Panc1 (cell line): Measurements from ENCODE around the gene PPT1. TPM values are rescaled to one million over a fixed set of nuclear protein-coding genes. Genes with fewer than 3 reads are reported as not detected.

Experiments used
- ATAC-seq: fragments of 200-7000 bp; cut with Tn5 transposase; 2 replicates; pipeline ENCODE4 v1.9.1; 2020; ENCODE audit warnings: mild to moderate bottlenecking, moderate library complexity
- BruUV-seq: library from RNA; stranded (reverse); fragments of 400-500 nt; replicated peaks from 2 replicates; lab custom pipeline; 2021; lab: Mats Ljungman, UMichigan
- CTCF ChIA-PET: fragments of 300-600 bp; sonication (Branson Sonifier 250); formaldehyde crosslinking; loops from one replicate; lab custom pipeline; 2022; ENCODE audit warnings: antibody characterized with exemption; lab: Charles Lee
- POLR2A ChIA-PET: fragments of 300-600 bp; sonication (Branson Sonifier 250); formaldehyde crosslinking; loops from one replicate; lab custom pipeline; 2022; ENCODE audit warnings: antibody characterized with exemption; lab: Charles Lee
- DNase-seq: peaks from one replicate; pipeline ENCODE4 v3.0.0-alpha.2; 2010; ENCODE audit warnings: low read depth, low spot score
- H3K27ac ChIP-seq: 2 replicates; pipeline ENCODE4 v1.5.1; 2011; ENCODE audit warnings: mild to moderate bottlenecking, low read length, inconsistent platforms
- H3K27me3 ChIP-seq: fragments of 200-500 bp; sonication (Bioruptor generic); 2 replicates; pipeline ENCODE4 v1.6.0; 2014; ENCODE audit warnings: low read length, inconsistent platforms; ENCODE audit not compliant: control insufficient read depth, insufficient read depth
- H3K36me3 ChIP-seq: fragments of 200-500 bp; sonication (Bioruptor generic); 2 replicates; pipeline ENCODE4 v1.5.1; 2014; ENCODE audit warnings: inconsistent platforms, mild to moderate bottlenecking, low read length, moderate library complexity; ENCODE audit not compliant: control insufficient read depth, insufficient read depth
- H3K4me1 ChIP-seq: 2 replicates; pipeline ENCODE4 v1.5.1; 2011; ENCODE audit warnings: inconsistent platforms, mild to moderate bottlenecking, low read length, moderate library complexity; ENCODE audit not compliant: control insufficient read depth, insufficient read depth
- H3K4me3 ChIP-seq, 2 experiments: 2 replicates each; pipeline ENCODE4 v1.5.1; 2011 to 2012; ENCODE audit warnings: low read depth in 2 of 2, low read length in 2 of 2, mild to moderate bottlenecking in 2 of 2, inconsistent platforms in 1 of 2, moderate library complexity in 1 of 2
- H3K9me3 ChIP-seq: fragments of 200-500 bp; sonication (Bioruptor generic); 2 replicates; pipeline ENCODE4 v1.5.1; 2014; ENCODE audit warnings: low read depth, mild to moderate bottlenecking, inconsistent platforms, low read length, moderate library complexity; ENCODE audit not compliant: control insufficient read depth, insufficient read depth
- CTCF ChIP-seq: fragments of 450-650 bp; IDR thresholded peaks from 2 replicates; pipeline ENCODE4 v1.5.1; 2017; ENCODE audit warnings: mild to moderate bottlenecking
- POLR2AphosphoS5 ChIP-seq: IDR thresholded peaks from 2 replicates; pipeline ENCODE4 v1.6.1; 2012; ENCODE audit warnings: mild to moderate bottlenecking, low read depth, low read length, moderate library complexity
- SIN3A ChIP-seq: IDR thresholded peaks from 2 replicates; pipeline ENCODE4 v1.6.1; 2012; ENCODE audit warnings: low read depth, mild to moderate bottlenecking, low read length, moderate library complexity, borderline replicate concordance; ENCODE audit not compliant: insufficient read depth
- TCF7L2 ChIP-seq: IDR thresholded peaks from 2 replicates; pipeline ENCODE4 v1.6.1; 2011; ENCODE audit warnings: mild to moderate bottlenecking, low read depth, low read length, inconsistent platforms
- in situ Hi-C: cut with HindIII; loops from 2 replicates; pipeline ENCODE4 v1.10.0; 2016; ENCODE audit warnings: low sequenced_read_pairs, low pct_unique_long_range_greater_than_20kb
- intact Hi-C: fragments of 100-400 bp; cut with micrococcal nuclease; formaldehyde crosslinking; loops from one replicate; pipeline ENCODE4 v1.10.0; 2022; ENCODE audit not compliant: unreplicated experiment
- total RNA-seq: library from RNA; stranded (reverse); gene quantifications from one replicate; pipeline ENCODE4 v1.2.1, GENCODE V29; 2021; ENCODE audit not compliant: unreplicated experiment
- TF ChIP-seq, protein P1 (sequence below), 2 experiments: IDR thresholded peaks; 2 replicates each; pipeline ENCODE4 v1.6.1; 2011 to 2012; ENCODE audit warnings: low read depth in 2 of 2, control low read depth in 1 of 2, low read length in 1 of 2, mild to moderate bottlenecking in 1 of 2, moderate library complexity in 1 of 2; ENCODE audit not compliant: insufficient read depth in 1 of 2

Gene PPT1
- total RNA-seq, 1 experiment from 2014 or later: 158 TPM

- Histone ChIP-seq H3K27me3 (peaks cover 3% of the 10 kb centered on the region; the same call in 1 of the 2 replicates), H3K27ac (no peak overlapping the region), H3K4me3 (no peak overlapping the region), H3K36me3 (no peaks in the 10 kb centered on the region), H3K9me3 (no peaks in the 10 kb centered on the region), H3K4me1 (no peaks in the 10 kb centered on the region)
- POLR2A ChIA-PET: interaction anchor here (0.7 kb wide), 1 partner anchor 53 kb away, joined by 4 read pairs; no protein-coding TSS in a partner anchor
- DNase-seq: no peak
- intact Hi-C loops: loop anchor here (5.0 to 10.0 kb wide), 2 partner anchors 55 to 212 kb away; no protein-coding TSS in a partner anchor
- no peak for ATAC-seq
- in situ Hi-C loops: no loop called here
- CTCF ChIA-PET: interaction anchor here (1.6 kb wide), 1 partner anchor 110 kb away, joined by 4 read pairs; no protein-coding TSS in a partner anchor
- TF ChIP-seq TCF7L2 (no peak), CTCF (no peak)
- no TSS peak for BruUV-seq
Measured at GRCh38 chr1:40029608-40030007, 67.4 kb downstream of the PPT1 start.

GRCh38 chr1:40027647-40028046, 69.4 kb downstream of the PPT1 start:
- Histone ChIP-seq H3K27ac (no peak overlapping the region), H3K9me3 (peaks cover 5% of the 10 kb centered on the region; the same call in 1 of the 2 replicates), H3K27me3 (peaks cover 3% of the 10 kb centered on the region; the same call in 1 of the 2 replicates), H3K4me1 (no peaks in the 10 kb centered on the region), H3K36me3 (no peaks in the 10 kb centered on the region), H3K4me3 (no peak overlapping the region)
- in situ Hi-C loops: no loop called here
- ChIA-PET POLR2A (interaction anchor here (0.6 kb wide), 1 partner anchor 16 kb away, joined by 5 read pairs; no protein-coding TSS in a partner anchor), CTCF (no interaction called here)
- DNase-seq: no peak
- TF ChIP-seq SIN3A: no peak
- no peak for TF ChIP-seq TCF7L2
- TF ChIP-seq POLR2AphosphoS5: no peak
- TF ChIP-seq, protein P1, sequence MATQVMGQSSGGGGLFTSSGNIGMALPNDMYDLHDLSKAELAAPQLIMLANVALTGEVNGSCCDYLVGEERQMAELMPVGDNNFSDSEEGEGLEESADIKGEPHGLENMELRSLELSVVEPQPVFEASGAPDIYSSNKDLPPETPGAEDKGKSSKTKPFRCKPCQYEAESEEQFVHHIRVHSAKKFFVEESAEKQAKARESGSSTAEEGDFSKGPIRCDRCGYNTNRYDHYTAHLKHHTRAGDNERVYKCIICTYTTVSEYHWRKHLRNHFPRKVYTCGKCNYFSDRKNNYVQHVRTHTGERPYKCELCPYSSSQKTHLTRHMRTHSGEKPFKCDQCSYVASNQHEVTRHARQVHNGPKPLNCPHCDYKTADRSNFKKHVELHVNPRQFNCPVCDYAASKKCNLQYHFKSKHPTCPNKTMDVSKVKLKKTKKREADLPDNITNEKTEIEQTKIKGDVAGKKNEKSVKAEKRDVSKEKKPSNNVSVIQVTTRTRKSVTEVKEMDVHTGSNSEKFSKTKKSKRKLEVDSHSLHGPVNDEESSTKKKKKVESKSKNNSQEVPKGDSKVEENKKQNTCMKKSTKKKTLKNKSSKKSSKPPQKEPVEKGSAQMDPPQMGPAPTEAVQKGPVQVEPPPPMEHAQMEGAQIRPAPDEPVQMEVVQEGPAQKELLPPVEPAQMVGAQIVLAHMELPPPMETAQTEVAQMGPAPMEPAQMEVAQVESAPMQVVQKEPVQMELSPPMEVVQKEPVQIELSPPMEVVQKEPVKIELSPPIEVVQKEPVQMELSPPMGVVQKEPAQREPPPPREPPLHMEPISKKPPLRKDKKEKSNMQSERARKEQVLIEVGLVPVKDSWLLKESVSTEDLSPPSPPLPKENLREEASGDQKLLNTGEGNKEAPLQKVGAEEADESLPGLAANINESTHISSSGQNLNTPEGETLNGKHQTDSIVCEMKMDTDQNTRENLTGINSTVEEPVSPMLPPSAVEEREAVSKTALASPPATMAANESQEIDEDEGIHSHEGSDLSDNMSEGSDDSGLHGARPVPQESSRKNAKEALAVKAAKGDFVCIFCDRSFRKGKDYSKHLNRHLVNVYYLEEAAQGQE (IDR thresholded peaks at IDR 0.05; ENCODE audit: insufficient read depth in 1 of 2, low read depth in 2 of 2, low read length in 1 of 2): no peak
- TF ChIP-seq CTCF: no peak
- ATAC-seq: no peak
- BruUV-seq: no TSS peak
- intact Hi-C loops: no loop called here
